Stimulated activated CD4-positive, alpha-beta T cell treated with anti-CD3 and anti-CD28 coated beads, Interleukin-15, amount 100 ng/mL, for 1 hour (primary cell): Measurements from ENCODE around the gene FBXW11.

Experiments
- DNase-seq, 2 donors: peaks; one replicate each; pipeline ENCODE4 v3.0.0-alpha.2; 2020; ENCODE audit warnings: low read depth in 1 of 2, low spot score in 1 of 2

The FBXW11 gene

DNA sequence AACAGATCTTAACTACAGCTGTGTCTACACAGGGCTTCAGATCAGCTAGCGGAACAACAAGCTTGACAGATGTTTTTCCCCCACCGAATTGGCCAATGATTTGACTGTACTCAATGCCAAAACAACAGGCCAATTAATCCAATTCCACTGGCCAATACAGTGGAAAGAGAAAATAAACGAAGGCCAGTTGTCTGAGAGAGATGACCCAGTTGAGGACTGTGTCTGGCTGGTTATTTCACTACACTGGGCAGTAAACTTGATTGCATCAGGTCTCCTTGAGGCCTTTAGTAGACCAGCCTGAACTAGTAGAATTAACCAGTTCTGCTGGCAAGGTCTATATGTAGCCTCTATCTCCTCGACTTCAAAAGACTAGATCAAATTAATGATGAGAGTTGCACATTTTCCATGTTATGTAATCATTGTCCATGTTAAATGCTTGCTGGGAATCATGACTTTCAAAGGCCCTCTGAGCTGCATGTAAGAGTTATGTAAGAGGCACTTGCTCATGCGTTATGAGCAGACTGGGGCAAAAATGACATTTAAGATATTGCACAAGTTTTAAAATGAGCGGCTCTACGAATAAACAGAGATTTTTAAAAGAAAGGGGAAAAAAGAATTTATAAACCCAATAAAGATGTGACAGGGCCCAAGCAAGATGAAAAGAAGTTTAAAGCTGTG, 192.5 kb downstream of the FBXW11 start:
- no peak for DNase-seq

DNA sequence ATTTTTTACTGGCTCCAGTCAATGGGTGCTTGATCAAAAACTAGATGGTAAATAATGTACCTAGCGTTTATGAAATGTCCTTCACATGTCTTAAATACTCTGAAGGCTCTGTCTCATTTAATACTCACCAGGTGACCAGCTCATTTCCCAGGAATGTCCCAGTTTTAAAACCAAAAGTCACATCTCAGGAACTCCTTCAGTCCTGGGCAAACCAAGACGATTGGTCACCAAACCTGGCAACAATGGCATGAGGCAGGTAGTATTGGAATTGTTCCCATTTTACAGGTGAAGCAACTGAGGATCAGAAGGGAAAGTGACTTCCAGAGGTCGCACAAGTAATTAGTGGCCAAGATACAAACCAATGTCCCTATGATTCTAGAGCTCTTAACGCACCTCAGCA, 193.2 kb downstream of the FBXW11 start:
- no peak for DNase-seq
